IMR-90 (cell line): ENCODE results near the gene TRAF3. TPM values are rescaled to one million over a fixed set of nuclear protein-coding genes. Genes with fewer than 3 reads are reported as not detected.

Source experiments
- ATAC-seq: fragments of 200-7000 bp; cut with Tn5 transposase; 2 replicates; pipeline ENCODE4 v1.9.1; 2020; ENCODE audit warnings: low read depth, mild to moderate bottlenecking, moderate library complexity
- BruUV-seq: library from RNA; stranded (reverse); fragments of 400-500 nt; replicated peaks from 2 replicates; lab custom pipeline; 2021; lab: Mats Ljungman, UMichigan
- CTCF ChIA-PET: fragments of 300-600 bp; formaldehyde crosslinking; extraction: SDS; loops from one replicate; lab custom pipeline; 2021; ENCODE audit warnings: antibody characterized with exemption; lab: Yijun Ruan, JAX
- POLR2A ChIA-PET: fragments of 300-600 bp; sonication (Branson Sonifier 250); formaldehyde crosslinking; loops from one replicate; lab custom pipeline; 2022; ENCODE audit warnings: antibody characterized with exemption; ENCODE audit not compliant: unreplicated experiment; lab: Charles Lee
- DNase-seq: peaks from one replicate; pipeline ENCODE4 v3.0.0; 2013
- H2AFZ ChIP-seq: replicated peaks from 2 replicates; pipeline ENCODE3; 2013; ENCODE audit warnings: low read length, mild to moderate bottlenecking; ENCODE audit not compliant: poor library complexity
- H2AK5ac ChIP-seq: 2 replicates; pipeline ENCODE4 v1.6.1; 2013; ENCODE audit warnings: low read depth, low read length, inconsistent platforms
- H2AK9ac ChIP-seq: replicated peaks from 2 replicates; pipeline ENCODE3; 2013; ENCODE audit warnings: mild to moderate bottlenecking, low read depth, low read length, moderate library complexity; ENCODE audit not compliant: poor library complexity
- H2BK120ac ChIP-seq: 2 replicates; pipeline ENCODE4 v1.6.1; 2013; ENCODE audit warnings: low read depth, low read length, inconsistent platforms
- H2BK15ac ChIP-seq: 3 replicates; pipeline ENCODE4 v1.6.1; 2013; ENCODE audit warnings: low read depth, low read length, inconsistent platforms
- H2BK20ac ChIP-seq: 2 replicates; pipeline ENCODE4 v1.6.1; 2013; ENCODE audit warnings: low read depth, mild to moderate bottlenecking, inconsistent platforms, low read length, moderate library complexity
- H2BK5ac ChIP-seq: 2 replicates; pipeline ENCODE4 v1.6.1; 2013; ENCODE audit warnings: mild to moderate bottlenecking, low read depth, low read length, inconsistent platforms; ENCODE audit not compliant: poor library complexity, severe bottlenecking
- H3K14ac ChIP-seq: replicated peaks from 2 replicates; pipeline ENCODE4 v1.6.1; 2013; ENCODE audit warnings: low read depth, low read length, inconsistent platforms
- H3K18ac ChIP-seq: 2 replicates; pipeline ENCODE4 v1.6.1; 2013; ENCODE audit warnings: low read depth, low read length, control low read depth
- H3K23ac ChIP-seq: 2 replicates; pipeline ENCODE4 v1.6.1; 2013; ENCODE audit warnings: low read depth, low read length, inconsistent platforms
- H3K27ac ChIP-seq: 2 replicates; pipeline ENCODE4 v1.5.1; 2013; ENCODE audit warnings: mild to moderate bottlenecking, control low read depth, low read length; ENCODE audit not compliant: insufficient read depth
- H3K27me3 ChIP-seq: 2 replicates; pipeline ENCODE4 v1.6.1; 2013; ENCODE audit warnings: low read length; ENCODE audit not compliant: control insufficient read depth, insufficient read depth
- H3K36me3 ChIP-seq: 2 replicates; pipeline ENCODE4 v1.6.1; 2013; ENCODE audit warnings: low read length, mixed read lengths; ENCODE audit not compliant: control insufficient read depth, insufficient read depth
- H3K4ac ChIP-seq: 2 replicates; pipeline ENCODE4 v1.6.1; 2013; ENCODE audit warnings: low read depth, low read length, inconsistent platforms
- H3K4me1 ChIP-seq: 2 replicates; pipeline ENCODE4 v1.6.1; 2013; ENCODE audit warnings: low read length, mixed read lengths; ENCODE audit not compliant: control insufficient read depth, insufficient read depth
- H3K4me2 ChIP-seq: 2 replicates; pipeline ENCODE4 v1.6.1; 2013; ENCODE audit warnings: low read depth, mild to moderate bottlenecking, control low read depth, low read length, moderate library complexity
- H3K4me3 ChIP-seq: 2 replicates; pipeline ENCODE4 v1.5.1; 2013; ENCODE audit warnings: low read depth, mild to moderate bottlenecking, control low read depth, low read length, moderate library complexity; ENCODE audit not compliant: insufficient read depth
- H3K56ac ChIP-seq: 2 replicates; pipeline ENCODE4 v1.6.1; 2013; ENCODE audit warnings: low read length, inconsistent platforms; ENCODE audit not compliant: insufficient read depth; ENCODE audit errors: extremely low read depth
- H3K79me1 ChIP-seq, 2 experiments: 2 replicates each; pipeline ENCODE4 v1.6.1; 2013; ENCODE audit warnings: low read length in 2 of 2, inconsistent platforms in 1 of 2, low read depth in 1 of 2
- H3K9ac ChIP-seq: 2 replicates; pipeline ENCODE4 v1.6.1; 2013; ENCODE audit warnings: low read depth, low read length, control low read depth
- H3K9me1 ChIP-seq: 2 replicates; pipeline ENCODE4 v1.6.1; 2013; ENCODE audit warnings: low read length, inconsistent platforms; ENCODE audit not compliant: insufficient read depth
- H3K9me3 ChIP-seq: 2 replicates; pipeline ENCODE4 v1.6.1; 2013; ENCODE audit warnings: low read length; ENCODE audit not compliant: control insufficient read depth, insufficient read depth
- H4K20me1 ChIP-seq: 2 replicates; pipeline ENCODE4 v1.6.1; 2013; ENCODE audit warnings: low read length, inconsistent platforms; ENCODE audit not compliant: insufficient read depth
- H4K5ac ChIP-seq: 2 replicates; pipeline ENCODE4 v1.6.1; 2013; ENCODE audit warnings: mild to moderate bottlenecking, low read depth, low read length, control low read depth
- H4K8ac ChIP-seq, 2 experiments: 2 replicates each; pipeline ENCODE4 v1.6.1; 2013; ENCODE audit warnings: low read depth in 2 of 2, low read length in 2 of 2, control low read depth in 1 of 2, inconsistent platforms in 1 of 2
- H4K91ac ChIP-seq: 2 replicates; pipeline ENCODE4 v1.6.1; 2013; ENCODE audit warnings: low read depth, low read length, inconsistent platforms; ENCODE audit not compliant: insufficient read depth
- MAZ ChIP-seq: IDR thresholded peaks from 2 replicates; pipeline ENCODE4 v1.6.1; 2012; ENCODE audit warnings: low read depth, mild to moderate bottlenecking, low read length, improper control_type of control experiment, moderate library complexity, borderline replicate concordance
- WGBS, 2 experiments: methylation state at CpG; one replicate each; pipeline versions ENCODE4 v1.1.5 to v1.1.7; 2013; ENCODE audit warnings: missing lambda C conversion rate in 2 of 2; ENCODE audit not compliant: insufficient read length in 1 of 2; ENCODE audit errors: extremely low coverage in 2 of 2; 5-methylcytosine and 5-hydroxymethylcytosine counted together
- dilution Hi-C: fragments of 300-500 bp; cut with HindIII; formaldehyde crosslinking; loops from one replicate; pipeline ENCODE4 v1.14.3; 2018; ENCODE audit warnings: low sequenced_read_pairs; ENCODE audit not compliant: unreplicated experiment
- in situ Hi-C: fragments of 300-500 bp; cut with MboI; formaldehyde crosslinking; loops from 3 replicates; pipeline ENCODE4 v1.14.3; 2019; ENCODE audit warnings: low sequenced_read_pairs, inconsistent platforms, mixed read lengths
- intact Hi-C: fragments of 100-400 bp; cut with micrococcal nuclease; formaldehyde crosslinking; loops from 2 replicates; pipeline ENCODE4 v1.10.0; 2022
- polyA plus RNA-seq, 3 experiments: library from polyadenylated mRNA; depleted of rRNA; stranded (reverse); fragments of >200 nt; gene quantifications; 2 replicates each; pipeline ENCODE4 v1.2.3, GENCODE V29; 2012; ENCODE audit warnings: low replicate concordance in 1 of 3
- total RNA-seq: library from RNA; depleted of rRNA; stranded (reverse); fragments of >200 nt; gene quantifications from 2 replicates; pipeline ENCODE4 v1.2.3, GENCODE V29; 2012
- TF ChIP-seq, protein P1 (sequence below): conservative IDR thresholded peaks from 2 replicates; pipeline ENCODE4 v1.5.1; 2012; ENCODE audit warnings: mild to moderate bottlenecking, low read depth, low read length, improper control_type of control experiment

The TRAF3 gene
- total and polyA plus RNA-seq, 2 of the 4 experiments (the other 2 are of a cell fraction): 21.2 to 25.3 TPM

DNA sequence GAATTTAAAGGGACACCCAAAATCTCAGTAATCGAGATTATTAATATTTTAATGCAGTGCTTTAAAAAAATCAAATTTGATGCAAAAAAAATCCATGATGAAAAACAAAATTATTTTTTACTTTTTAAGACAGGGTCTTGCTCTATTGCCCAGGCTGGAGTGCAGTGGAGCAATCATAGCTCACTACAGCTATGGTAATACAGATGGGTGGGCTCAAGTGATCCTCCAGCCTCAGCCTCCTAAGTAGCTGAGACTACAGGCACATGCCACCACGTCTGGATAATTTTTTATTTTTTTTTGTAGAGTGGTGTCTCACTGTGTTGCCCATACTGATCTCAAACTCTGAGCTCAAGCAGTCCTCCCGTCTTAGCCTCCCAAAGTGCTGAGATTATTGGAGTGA is 62.9 kb downstream of the TRAF3 start:
- TF ChIP-seq, protein P1, sequence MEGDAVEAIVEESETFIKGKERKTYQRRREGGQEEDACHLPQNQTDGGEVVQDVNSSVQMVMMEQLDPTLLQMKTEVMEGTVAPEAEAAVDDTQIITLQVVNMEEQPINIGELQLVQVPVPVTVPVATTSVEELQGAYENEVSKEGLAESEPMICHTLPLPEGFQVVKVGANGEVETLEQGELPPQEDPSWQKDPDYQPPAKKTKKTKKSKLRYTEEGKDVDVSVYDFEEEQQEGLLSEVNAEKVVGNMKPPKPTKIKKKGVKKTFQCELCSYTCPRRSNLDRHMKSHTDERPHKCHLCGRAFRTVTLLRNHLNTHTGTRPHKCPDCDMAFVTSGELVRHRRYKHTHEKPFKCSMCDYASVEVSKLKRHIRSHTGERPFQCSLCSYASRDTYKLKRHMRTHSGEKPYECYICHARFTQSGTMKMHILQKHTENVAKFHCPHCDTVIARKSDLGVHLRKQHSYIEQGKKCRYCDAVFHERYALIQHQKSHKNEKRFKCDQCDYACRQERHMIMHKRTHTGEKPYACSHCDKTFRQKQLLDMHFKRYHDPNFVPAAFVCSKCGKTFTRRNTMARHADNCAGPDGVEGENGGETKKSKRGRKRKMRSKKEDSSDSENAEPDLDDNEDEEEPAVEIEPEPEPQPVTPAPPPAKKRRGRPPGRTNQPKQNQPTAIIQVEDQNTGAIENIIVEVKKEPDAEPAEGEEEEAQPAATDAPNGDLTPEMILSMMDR: no peak
- TF ChIP-seq MAZ: no peak
- in situ Hi-C loops: no loop called here
- POLR2A ChIA-PET: no interaction called here

More for the DNA sequence above, 62.9 kb downstream of the TRAF3 start:
- H3K4me1 ChIP-seq: no peaks in the 10 kb centered on the region
- ATAC-seq (no peak), DNase-seq (no peak)
- no peak overlapping the region for H3K9ac ChIP-seq
- no peak overlapping the region for H3K4ac ChIP-seq
- H3K79me1 ChIP-seq: peaks cover 26 to 35% of the 10 kb centered on the region in 2 experiments; a peak in 3 of 4 replicates
- dilution Hi-C loops: no loop called here
- H3K4me2 ChIP-seq: no peak overlapping the region
- H4K8ac ChIP-seq: no peak overlapping the region
- H2BK20ac ChIP-seq: no peak overlapping the region
- no peak overlapping the region for H3K18ac ChIP-seq
- no peak overlapping the region for H3K27ac ChIP-seq
- 0 out of 2 replicates have a peak, but pooled peaks cover 6% of the 10 kb centered on the region for H4K20me1 ChIP-seq
- intact Hi-C loops: no loop called here
- no peaks in the 10 kb centered on the region for H3K27me3 ChIP-seq
- H2BK5ac ChIP-seq: no peak overlapping the region
- no peak overlapping the region for H3K56ac ChIP-seq
- H2AK5ac ChIP-seq: no peak overlapping the region
- WGBS, 2 experiments: no CpG with 5 or more reads among the region's 3 CpGs
- H3K36me3 ChIP-seq: no peaks in the 10 kb centered on the region; the same call in none of the 2 replicates
- no peak overlapping the region for H2BK120ac ChIP-seq
- CTCF ChIA-PET: no interaction called here
- H2BK15ac ChIP-seq: no peak overlapping the region
- H2AFZ ChIP-seq: no peak overlapping the region
- H3K23ac ChIP-seq: no peak overlapping the region
- peaks cover 12% of the 10 kb centered on the region; the same call in 1 of the 2 replicates for H3K9me1 ChIP-seq
- H3K9me3 ChIP-seq: no peaks in the 10 kb centered on the region
- no peak overlapping the region for H3K14ac ChIP-seq
- no peak overlapping the region for H4K5ac ChIP-seq
- H4K91ac ChIP-seq: no peak overlapping the region
- no TSS peak for BruUV-seq
- H2AK9ac ChIP-seq: no peak overlapping the region
- no peak overlapping the region for H3K4me3 ChIP-seq
